ENCODE results near the gene GTF2A1. TPM values are rescaled to one million over a fixed set of nuclear protein-coding genes. Genes with fewer than 3 reads are reported as not detected.

GTF2A1 gene
- total RNA-seq, 1 experiment from 2014 or later = 54.3 TPM

DNA sequence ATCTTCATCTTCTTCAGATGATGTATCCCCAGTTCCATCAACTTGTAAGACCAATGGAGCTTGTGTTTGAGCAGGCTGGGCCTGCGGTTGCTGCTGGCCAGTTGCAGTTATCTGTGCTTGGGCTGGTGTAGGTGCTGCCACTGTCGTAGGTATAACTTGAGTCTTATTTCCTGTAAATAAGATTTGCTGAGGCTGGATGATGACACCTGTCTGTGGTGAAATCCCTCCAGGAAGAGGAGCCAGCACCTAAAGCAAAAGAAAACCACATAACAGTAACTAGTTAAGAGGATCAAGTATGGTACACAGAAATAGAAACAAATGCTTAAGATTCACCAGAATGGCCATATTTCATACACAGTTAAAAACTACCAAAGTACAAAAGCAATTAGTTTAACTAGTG is 28.2 kb downstream of the GTF2A1 start:
- no TSS peak for BruUV-seq (replicated peaks)
- TF ChIP-seq CTCF (conservative IDR thresholded peaks at IDR 0.05; ENCODE audit: low read depth, low read length) (no peak), EZH2 (IDR thresholded peaks at IDR 0.05; ENCODE audit: borderline replicate concordance, low read depth, low read length, poor library complexity, severe bottlenecking) (no peak)
- Histone ChIP-seq H3K27me3 (replicated peaks; ENCODE audit: insufficient read depth, low read depth, low read length, poor library complexity) (no peaks in the 10 kb centered on the region), H3K27ac (ENCODE audit: low read depth, low read length, poor library complexity, severe bottlenecking) (no peak overlapping the region), H3K4me3 (ENCODE audit: low read depth, low read length, poor library complexity, severe bottlenecking) (no peak overlapping the region), H3K9me3 (ENCODE audit: low read depth, low read length, poor library complexity, severe bottlenecking) (no peaks in the 10 kb centered on the region), H3K36me3 (ENCODE audit: insufficient read depth, low read length, poor library complexity, severe bottlenecking) (peaks cover 47% of the 10 kb centered on the region), H3K4me1 (ENCODE audit: insufficient read depth, low read length, poor library complexity, severe bottlenecking) (no peaks in the 10 kb centered on the region)
- ChIA-PET CTCF (no interaction called here), POLR2A (ENCODE audit: low non-redundant PET) (no interaction called here)
- DNase-seq (ENCODE audit: low spot score) = no peak
- intact Hi-C loops (cut with micrococcal nuclease; ENCODE audit: unreplicated experiment) = no loop called here

DNA sequence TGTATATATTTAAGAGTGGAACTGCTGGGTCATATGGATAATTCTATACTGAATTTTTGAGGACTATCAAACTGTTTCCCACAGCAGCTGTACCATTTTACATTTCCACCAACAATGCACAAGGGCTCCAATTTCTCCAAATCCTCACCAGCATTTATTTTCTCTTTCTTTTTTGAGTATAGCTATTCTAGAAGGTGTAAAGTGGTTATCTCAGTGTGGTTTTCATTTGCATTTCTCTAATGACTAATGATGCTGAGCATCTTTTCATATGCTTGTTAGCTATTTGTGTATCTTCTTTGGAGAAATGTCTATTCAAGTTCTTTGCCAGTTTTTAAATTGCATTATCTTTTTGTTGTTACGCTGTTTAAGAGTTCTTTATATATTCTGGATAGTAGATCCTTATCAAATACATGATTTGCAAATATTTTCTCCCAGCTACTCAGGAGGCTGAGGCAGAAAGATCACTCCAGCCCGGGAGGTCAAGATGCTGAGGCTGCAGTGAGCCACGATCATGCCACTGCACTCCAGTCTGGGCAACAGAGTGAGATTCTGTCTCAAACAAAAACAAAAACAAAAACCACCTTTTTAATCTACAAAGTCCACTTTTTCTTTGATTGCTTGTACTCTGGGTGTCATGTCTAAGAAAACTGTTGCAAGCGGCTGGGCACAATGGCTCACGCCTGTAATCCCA is 32.8 kb downstream of the GTF2A1 start:
- POLR2A ChIA-PET (ENCODE audit: low non-redundant PET) = interaction anchor here (0.7 kb wide), 1 partner anchor 22 kb away, joined by 7 read pairs; no protein-coding TSS in a partner anchor
- H3K27me3 ChIP-seq (replicated peaks; ENCODE audit: insufficient read depth, low read depth, low read length, poor library complexity) = no peaks in the 10 kb centered on the region
- peaks cover 30% of the 10 kb centered on the region for H3K36me3 ChIP-seq (ENCODE audit: insufficient read depth, low read length, poor library complexity, severe bottlenecking)
- H3K9me3 ChIP-seq (ENCODE audit: low read depth, low read length, poor library complexity, severe bottlenecking) = no peaks in the 10 kb centered on the region
- no peak overlapping the region for H3K4me3 ChIP-seq (ENCODE audit: low read depth, low read length, poor library complexity, severe bottlenecking)
- CTCF ChIA-PET = no interaction called here
- DNase-seq (ENCODE audit: low spot score) = no peak
- intact Hi-C loops (cut with micrococcal nuclease; ENCODE audit: unreplicated experiment) = loop anchor here (10.0 kb wide), 1 partner anchor 277 kb away; no protein-coding TSS in a partner anchor
- H3K4me1 ChIP-seq (ENCODE audit: insufficient read depth, low read length, poor library complexity, severe bottlenecking) = peaks cover 4% of the 10 kb centered on the region
- TF ChIP-seq EZH2 (IDR thresholded peaks at IDR 0.05; ENCODE audit: borderline replicate concordance, low read depth, low read length, poor library complexity, severe bottlenecking) (no peak), CTCF (conservative IDR thresholded peaks at IDR 0.05; ENCODE audit: low read depth, low read length) (no peak)
- no TSS peak for BruUV-seq (replicated peaks)
- H3K27ac ChIP-seq (ENCODE audit: low read depth, low read length, poor library complexity, severe bottlenecking) = no peak overlapping the region

DNA sequence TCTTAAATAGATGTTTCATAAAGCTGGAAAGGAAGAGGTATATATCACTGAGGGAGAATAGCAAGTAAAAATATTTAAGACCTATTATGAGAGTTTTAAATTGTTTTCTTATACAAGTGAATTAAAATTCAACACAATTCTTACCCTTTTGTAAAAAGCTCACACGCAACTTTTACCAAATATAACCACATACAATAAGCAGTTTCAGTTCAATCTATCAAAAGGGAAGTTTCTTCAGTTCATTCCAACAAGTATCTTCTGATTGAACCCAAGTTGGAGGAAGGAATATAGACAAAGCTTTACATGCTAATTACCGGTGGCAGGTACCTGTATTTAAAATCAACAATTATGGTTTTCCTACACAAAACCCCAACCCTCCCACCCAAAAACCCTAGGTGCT is 41.1 kb downstream of the GTF2A1 start:
- Histone ChIP-seq H3K4me3 (ENCODE audit: low read depth, low read length, poor library complexity, severe bottlenecking) (no peak overlapping the region), H3K27me3 (replicated peaks; ENCODE audit: insufficient read depth, low read depth, low read length, poor library complexity) (no peaks in the 10 kb centered on the region), H3K9me3 (ENCODE audit: low read depth, low read length, poor library complexity, severe bottlenecking) (no peaks in the 10 kb centered on the region), H3K36me3 (ENCODE audit: insufficient read depth, low read length, poor library complexity, severe bottlenecking) (no peaks in the 10 kb centered on the region), H3K4me1 (ENCODE audit: insufficient read depth, low read length, poor library complexity, severe bottlenecking) (peaks cover 3% of the 10 kb centered on the region), H3K27ac (ENCODE audit: low read depth, low read length, poor library complexity, severe bottlenecking) (no peak overlapping the region)
- ChIA-PET POLR2A (ENCODE audit: low non-redundant PET) (no interaction called here), CTCF (interaction anchor here (0.7 kb wide), 1 partner anchor 32 kb away, joined by 3 read pairs; no protein-coding TSS in a partner anchor)
- no peak for TF ChIP-seq CTCF (conservative IDR thresholded peaks at IDR 0.05; ENCODE audit: low read depth, low read length)
- no peak for TF ChIP-seq EZH2 (IDR thresholded peaks at IDR 0.05; ENCODE audit: borderline replicate concordance, low read depth, low read length, poor library complexity, severe bottlenecking)
- no peak for DNase-seq (ENCODE audit: low spot score)
- intact Hi-C loops (cut with micrococcal nuclease; ENCODE audit: unreplicated experiment) = loop anchor here (10.0 kb wide), 1 partner anchor 285 kb away; no protein-coding TSS in a partner anchor
- TSS peak; percentile 26 for BruUV-seq (replicated peaks)
